ENCODE data around the gene ZNF555.

- no peak for TF ChIP-seq SIN3B (IDR thresholded peaks at IDR 0.05; ENCODE audit: low read length)
- TF ChIP-seq SP1 (IDR thresholded peaks at IDR 0.05) = no peak
- TF ChIP-seq SP1 (CRISPR knock-in tag; IDR thresholded peaks at IDR 0.05) = no peak
- TF ChIP-seq KDM1A (CRISPR knock-in tag; IDR thresholded peaks at IDR 0.05) = no peak
- TF ChIP-seq ZSCAN29 (CRISPR knock-in tag; conservative IDR thresholded peaks at IDR 0.05) = no peak
- no peak for TF ChIP-seq CTCF (CRISPR knock-in tag; IDR thresholded peaks at IDR 0.05)
- TF ChIP-seq ZNF251 (CRISPR knock-in tag; IDR thresholded peaks at IDR 0.05) = no peak
Measured at GRCh38 chr19:2824129-2824528, 17.1 kb upstream of the ZNF555 start.
